HL-60 (cell line): ENCODE measurements around the gene DLL3.

Source experiments
- CTCF ChIP-seq: IDR thresholded peaks from one replicate; pipeline ENCODE4 v1.5.1; 2011; ENCODE audit warnings: low read length, control low read depth, inconsistent platforms; ENCODE audit not compliant: insufficient read depth
- GABPA ChIP-seq: IDR thresholded peaks from 2 replicates; pipeline ENCODE4 v1.6.1; 2012; ENCODE audit warnings: low read depth

- TF ChIP-seq CTCF (no peak), GABPA (no peak)
Measured at GRCh38 chr19:39469567-39469966, 29.2 kb upstream of the DLL3 start.
